ENCODE results near the gene CACNA2D4.
"Not testable (repeated sequence)": the region's sequence is repeated elsewhere in the genome, so short reads cannot be mapped to it uniquely, and the experiment has no call there.

Gene CACNA2D4

DNA sequence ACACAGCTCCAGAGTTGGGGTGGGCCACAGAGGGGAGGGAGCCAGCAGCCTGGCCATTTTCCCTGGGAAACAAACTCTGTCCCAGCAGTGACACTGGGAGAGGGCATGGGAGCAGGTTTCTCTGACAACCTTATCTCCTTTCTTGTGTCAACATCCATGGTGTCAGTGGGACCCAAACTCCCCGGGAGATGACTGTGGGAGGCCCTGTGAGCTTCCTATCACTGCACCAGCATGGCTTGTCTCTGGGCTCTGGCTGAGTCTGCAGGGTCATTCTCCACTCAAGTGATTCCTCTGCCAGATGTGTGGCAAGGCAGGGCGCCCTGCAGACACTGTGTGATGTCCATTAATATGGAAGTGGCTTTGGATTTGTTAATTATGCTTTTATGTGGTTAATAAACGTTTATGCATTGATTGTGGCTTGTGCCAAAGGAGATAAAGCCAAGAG is 88.0 kb downstream of the CACNA2D4 start:
- no peak for DNase-seq

DNA sequence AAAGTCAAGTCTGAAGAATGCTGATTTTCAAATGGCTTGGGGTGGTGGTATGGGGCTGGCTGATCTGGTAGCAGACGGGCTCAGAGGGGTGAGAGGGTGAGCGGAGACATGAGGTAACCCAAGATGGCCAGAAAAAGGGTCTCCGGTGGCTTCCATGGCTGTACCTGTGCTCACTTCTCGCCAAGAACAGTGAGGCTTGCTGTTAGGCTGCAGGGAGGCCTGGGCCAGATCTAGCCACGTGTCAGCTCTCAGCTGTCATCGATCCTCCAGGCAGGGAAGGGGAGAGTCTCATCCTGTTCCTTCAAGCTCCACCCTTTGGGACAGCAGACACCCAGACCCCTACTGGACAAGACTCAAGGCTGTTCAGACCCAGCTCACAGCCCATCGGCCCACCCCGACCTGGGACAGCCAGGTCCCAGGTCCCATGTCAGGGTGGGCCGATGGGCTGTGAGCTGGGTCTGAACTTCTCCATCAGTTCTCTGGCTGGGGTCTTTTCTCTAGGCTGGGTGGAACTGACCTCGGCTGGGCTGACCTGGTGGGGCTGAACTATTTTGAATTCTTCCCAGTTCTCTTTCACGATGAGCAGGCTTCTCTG is 89.0 kb downstream of the CACNA2D4 start:
- no peak for DNase-seq

DNA sequence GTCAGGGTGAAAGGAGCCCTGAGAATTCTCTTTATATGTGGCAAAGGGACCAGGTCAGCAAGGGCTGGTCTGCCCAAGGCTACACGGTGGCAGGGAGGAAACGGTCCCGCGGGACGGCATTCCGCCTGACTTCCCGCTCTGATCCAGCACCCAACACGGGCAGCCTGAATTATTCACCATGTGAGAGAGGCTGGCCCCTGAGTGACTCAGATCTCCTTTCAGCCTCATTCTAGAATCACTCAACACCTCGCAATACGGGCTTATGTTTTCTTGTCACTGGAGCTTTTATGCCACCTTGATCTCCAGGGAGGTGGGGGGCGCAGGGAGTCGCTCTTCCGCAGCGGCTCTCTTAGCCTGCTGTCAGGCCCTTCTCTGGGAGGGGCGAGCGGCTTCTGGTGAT is 89.6 kb downstream of the CACNA2D4 start:
- DNase-seq, result no peak

DNA sequence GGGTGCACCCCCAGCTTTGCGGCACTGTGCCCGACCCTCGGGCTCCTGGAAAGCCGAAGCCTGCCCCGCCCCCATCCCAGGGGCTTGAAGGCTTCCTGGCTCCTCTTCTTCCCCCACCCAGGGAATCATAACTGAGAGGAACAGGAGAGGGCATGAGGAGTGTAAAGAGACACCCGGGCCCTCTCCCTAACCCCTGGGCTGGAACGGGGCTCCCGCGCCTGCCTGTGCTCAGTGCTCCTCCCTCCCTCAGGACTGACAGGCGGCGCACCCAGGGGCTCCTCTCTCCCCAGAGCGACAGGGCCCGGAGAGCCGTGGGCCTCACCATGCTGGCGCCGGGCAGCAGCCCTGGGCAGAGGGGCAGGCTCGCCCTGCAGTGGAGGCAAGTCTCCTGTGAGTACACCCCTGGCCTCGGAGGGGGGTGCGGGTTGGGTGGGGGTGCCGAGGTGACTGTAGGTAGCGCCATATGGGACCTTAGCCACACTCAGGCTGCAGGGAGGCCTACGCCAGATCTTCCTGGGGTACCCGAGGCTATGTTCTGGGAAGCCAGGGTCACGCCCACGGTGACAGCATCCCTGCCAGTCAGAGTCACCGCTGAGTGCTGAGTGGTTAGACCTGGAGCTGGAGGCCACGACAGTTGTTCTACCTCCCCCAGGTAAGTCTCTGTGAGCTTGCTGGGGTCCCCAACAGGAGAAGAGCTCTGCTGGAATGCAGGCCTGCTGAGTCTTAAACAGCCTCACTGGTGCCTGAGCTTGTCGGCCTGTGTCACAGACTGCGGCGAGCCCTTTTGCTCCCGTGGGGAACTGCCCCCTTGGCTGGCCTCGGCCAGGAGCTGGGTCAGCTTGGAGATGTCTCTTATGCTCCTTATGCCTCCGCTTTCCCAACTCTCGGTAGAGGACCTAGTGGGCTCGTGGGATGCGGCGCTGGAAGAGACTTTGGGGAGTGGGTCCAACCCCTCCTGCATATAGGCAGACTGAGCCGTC is 90.3 kb downstream of the CACNA2D4 start:
- no peak for DNase-seq

DNA sequence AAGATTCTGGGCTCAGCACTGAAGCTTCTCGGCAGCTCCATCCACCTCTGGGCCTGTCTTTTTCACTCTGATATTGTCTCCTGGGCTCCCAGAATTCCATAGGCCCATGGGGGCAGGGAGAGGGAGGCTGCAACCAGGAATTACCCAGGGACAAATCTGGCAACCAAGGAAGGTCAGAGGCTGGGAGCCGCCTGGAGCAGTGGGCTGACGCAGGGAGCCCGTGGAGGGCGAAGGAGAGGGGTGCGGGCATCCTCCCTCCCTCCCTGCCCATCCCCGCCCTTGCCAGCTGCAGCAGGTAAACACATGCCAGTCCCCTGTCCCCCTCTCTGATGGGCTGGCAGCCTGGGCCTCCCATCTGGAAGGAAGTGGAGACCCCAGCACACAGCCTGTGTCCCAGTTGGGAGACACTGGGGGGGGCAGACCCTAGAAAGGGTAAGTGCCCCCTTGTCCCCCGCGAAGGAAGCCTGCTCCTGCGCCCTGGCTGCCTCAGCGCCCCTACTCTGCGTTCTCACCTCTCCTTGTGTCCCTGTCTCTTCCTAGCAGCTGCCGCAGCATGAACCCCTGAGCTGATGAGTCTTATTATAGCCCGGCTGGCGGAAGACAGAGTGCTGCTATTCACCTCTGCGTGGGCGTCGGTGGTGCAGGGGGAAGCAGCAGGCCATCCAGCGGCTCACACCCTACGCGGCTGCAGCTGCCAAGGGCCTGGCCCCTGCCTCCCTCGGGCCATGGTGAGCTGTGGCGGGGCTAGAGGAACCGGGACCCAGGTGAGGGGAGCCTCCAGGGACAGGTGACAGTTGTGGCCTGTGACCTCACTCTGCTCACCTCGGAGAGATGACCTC is 91.4 kb downstream of the CACNA2D4 start:
- DNase-seq, result no peak

DNA sequence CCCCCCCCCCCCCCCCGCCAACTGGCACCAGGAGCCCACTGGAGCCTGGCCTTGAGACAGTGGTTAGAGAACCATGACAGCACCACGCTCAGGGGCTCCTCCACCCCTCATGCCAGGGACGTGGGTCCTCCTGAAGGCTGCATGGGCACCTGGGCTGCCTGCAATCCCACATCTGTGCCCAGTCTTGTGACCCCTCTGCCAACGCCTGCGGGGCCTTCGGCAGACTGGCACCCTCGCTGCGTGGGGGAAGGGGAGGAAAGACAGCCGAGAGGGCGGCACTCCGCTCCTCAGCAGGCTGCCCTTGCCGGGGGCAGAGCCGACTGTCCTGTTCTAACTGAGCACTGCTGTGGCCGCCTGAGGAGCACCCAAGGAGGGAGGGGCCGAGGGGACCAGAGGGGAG is 92.1 kb downstream of the CACNA2D4 start:
- DNase-seq, result no peak

DNA sequence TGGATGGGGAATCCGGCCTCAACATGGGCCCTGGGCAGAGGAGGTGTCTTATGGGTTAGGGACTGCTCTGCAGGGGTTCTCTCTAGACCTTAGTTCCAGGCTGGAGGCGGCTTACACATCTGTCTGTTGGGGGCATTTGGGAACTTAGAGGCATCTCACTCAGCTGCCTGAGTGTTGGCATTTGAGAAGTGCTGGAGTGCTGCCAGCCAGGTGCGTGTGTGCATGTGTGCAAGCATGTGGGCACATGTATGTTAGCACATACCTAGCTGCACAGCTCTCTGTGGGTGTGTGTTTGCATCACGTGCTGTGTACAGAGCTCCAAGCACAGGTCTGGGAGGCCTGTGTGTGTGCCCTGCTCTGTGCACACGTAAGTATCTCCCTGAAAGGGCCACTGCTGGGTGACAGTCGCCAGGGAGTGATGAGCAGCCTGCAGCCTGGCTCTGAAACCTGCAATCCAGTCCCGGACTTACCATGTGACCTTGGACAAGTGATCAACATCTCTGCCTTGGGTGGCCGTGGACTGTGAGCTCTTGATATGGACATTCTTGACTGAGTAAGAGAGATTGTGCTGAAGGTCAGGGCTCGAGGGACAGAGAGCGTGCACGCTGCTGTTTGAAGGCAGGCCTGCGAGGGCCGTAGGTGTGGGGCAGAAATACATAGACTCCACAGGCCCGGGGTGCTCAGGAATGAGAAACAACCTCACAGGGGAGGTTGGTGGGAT is 92.9 kb downstream of the CACNA2D4 start:
- no peak for DNase-seq

DNA sequence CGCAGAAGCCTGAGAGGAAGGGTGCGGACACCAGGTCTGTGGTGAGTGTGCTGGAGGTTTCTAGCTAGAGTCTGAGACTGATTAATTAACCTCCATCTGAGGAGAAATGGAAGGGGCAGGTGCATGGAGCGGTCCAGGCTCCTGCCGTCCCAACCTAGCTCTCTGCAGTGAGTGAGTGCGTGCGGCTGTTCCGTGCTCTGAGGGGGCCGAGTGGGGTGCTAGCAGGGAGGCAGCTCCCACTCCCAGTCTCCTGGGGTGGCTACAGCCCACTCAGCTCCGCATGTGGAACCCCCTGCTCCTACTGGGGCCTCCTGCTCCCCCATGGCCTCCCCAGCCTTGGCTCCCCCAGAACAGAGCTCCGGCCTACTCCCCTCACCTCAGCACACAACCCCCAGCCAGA is 95.2 kb downstream of the CACNA2D4 start:
- DNase-seq, result no peak

DNA sequence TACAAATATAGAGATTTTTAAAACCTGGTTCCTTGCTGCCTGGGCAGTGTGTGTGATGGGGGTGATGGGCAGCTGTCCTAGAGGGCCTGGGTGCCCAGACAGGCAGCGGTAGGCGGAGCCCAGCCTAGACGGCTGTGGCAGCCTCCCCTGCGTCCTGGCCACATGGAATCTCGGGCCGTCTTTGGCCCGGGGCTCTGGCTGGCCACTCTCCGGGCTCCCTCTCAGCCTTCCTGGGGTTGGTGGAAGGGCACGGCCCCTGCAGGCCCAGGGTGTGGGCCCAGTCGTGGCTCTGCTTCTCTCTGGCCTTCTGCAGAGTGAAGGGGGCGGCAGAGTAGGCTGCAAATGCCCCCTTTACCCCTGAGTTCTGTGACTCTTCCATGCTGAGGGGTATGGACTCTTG is 95.8 kb downstream of the CACNA2D4 start:
- no peak for DNase-seq

DNA sequence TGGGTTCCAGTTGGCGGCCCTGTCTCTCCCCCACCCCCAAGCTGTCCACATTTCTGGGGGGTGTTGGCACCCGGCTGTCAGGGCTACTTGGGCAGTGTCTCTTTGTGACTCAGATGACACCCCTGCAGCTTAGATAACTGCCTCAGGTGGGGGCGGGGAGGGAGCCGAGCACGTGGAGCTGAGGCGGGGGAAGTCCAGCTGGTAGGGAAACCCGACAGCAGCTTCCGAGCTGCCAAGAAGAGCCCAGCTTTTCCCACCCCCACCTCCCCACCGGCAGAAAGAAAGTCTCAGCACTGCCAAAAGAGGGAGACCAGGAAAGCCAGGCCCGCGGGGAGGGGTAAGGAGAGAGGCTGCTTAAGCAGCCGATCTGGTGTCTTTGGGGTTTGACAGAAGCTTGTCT is 96.6 kb downstream of the CACNA2D4 start:
- no peak for DNase-seq

DNA sequence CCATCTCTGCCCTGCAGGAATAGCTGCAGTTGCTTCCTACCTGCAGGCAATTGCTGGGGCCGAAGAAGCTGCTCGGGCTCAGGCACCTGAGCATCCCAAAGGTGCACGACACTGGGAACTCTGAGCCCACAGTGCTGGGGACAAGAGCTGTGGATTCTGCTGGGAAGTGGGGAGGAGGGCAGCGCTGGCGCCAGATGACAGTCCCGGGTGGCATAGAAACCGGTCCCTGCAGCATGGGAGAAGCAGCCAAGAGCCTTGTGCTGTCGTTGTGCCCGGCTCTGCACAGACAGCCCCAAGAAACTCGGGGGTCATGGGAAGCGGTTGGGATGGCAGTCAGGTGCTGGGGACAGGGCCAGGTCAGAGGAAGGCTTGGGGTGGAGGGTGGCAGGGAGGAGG is 97.6 kb downstream of the CACNA2D4 start:
- no peak for DNase-seq

DNA sequence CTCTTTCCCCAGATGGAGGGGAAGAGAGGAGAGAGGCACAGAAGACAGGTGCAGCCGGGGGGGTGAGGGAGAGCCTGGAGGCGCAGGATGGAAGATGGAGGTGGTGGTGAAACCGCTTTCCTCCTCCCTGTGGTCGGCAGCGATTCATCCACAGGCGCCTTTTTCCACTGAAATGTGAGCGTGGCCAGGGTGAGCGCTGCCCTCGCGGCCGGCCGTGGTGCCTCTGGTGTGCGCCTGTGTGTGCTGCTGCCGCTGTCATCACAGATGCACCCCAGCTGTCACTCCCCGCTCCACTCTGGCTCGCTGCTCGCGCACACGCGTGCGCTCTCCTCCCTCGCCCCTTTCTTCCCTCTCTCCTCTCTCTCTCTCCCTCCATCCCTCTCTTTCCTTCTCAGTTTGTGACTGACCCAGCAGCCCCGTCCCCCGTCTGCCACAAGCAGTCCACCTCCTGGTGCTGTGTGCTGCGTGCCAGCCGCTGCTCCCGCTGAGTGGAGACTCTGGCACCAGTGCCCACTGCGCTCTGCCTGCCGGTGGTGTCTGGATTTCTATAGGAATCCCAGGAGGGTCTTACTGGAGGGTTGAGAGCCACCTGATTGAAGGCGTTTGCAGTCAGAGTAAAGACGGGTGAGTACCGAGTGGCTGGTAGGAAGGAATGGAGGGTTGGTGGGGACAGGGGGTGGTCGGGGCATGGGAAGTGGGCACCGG is 98.1 kb downstream of the CACNA2D4 start, which contains the start of gene LRTM2:
Gene LRTM2 (plus strand): TSS at position 375 of the 705 bp plus-strand sequence. CDS start 7,584 bp downstream, outside the sequence.
- DNase-seq, result no peak

DNA sequence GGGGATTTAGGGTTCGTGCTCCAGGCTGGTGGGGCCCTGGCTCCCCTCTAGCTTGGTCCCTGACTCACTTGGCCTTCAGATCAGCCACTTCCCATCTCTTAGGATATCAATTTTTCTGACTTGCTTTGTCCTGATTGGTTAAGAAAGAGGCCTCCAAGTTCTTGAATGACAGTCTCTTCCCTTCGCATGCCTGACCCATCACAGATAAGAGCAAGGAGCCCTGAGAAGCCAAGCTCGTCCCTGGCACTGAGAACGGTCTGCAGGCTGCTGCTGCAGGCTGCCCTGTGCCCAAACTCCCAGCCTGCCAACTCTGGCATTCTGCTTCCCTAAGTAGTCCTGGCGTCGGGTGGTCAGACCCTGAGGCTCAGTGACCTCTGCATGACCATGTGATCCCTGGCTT is 98.9 kb downstream of the CACNA2D4 start:
- DNase-seq, result no peak

DNA sequence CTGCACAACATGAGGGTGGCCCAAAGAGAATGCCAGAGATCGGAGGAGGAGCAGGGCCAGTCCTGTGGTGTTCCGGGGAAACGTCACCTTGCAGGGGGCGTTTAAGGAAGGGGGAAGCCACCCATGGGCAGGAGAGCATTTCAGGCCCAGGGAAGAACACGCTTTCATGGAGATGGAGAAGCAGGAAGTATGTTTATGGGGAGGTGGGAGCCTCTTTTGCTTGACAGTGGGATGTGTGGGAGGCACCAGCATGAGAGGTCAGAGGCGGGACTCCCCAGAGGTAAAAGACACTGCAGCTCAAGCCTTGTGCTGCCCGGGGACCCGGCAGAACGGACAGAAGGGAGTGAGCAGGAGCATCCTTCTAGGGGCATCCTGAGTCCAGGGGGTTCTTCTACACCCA is 99.4 kb downstream of the CACNA2D4 start:
- no peak for DNase-seq

DNA sequence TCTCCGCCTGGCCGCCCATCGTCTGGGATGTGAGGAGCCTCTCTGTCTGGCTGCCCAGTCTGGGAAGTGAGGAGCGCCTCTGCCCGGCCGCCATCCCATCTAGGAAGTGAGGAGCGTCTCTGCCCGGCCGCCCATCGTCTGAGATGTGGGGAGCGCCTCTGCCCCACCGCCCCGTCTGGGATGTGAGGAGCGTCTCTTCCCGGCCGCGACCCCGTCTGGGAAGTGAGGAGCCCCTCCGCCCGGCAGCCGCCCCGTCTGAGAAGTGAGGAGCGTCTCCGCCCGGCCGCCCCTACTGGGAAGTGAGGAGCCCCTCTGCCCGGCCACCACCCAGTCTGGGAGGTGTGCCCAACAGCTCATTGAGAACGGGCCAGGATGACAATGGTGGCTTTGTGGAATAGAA is 100.5 kb downstream of the CACNA2D4 start:
- not testable (repeated sequence) for DNase-seq

DNA sequence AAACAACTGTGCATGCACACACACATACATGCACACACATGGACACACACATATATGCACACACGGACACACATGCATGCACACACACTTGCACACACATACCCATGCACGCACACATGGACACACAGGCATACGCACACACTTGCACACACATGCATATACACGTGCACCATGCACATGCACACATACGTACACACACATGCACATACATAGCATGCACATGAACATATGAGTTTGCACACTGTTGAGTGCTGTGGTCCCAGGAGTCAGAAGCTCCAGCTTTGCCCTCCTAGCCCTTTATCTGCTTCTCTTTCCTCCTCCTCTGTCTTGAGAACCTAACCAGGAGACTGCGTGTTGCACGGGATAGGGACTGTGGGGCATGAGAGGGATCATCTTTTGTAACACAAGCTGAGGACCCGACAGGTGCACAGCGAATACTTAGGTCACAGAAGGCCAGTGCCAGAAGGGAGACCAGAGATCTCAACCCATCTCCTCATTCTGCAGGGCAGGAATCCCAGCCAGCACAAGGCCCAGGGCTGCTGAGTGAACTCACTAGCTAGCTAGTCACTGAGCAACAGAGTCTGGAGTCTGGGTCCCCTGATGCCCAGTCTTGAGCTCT is 101.6 kb downstream of the CACNA2D4 start:
- no peak for DNase-seq

DNA sequence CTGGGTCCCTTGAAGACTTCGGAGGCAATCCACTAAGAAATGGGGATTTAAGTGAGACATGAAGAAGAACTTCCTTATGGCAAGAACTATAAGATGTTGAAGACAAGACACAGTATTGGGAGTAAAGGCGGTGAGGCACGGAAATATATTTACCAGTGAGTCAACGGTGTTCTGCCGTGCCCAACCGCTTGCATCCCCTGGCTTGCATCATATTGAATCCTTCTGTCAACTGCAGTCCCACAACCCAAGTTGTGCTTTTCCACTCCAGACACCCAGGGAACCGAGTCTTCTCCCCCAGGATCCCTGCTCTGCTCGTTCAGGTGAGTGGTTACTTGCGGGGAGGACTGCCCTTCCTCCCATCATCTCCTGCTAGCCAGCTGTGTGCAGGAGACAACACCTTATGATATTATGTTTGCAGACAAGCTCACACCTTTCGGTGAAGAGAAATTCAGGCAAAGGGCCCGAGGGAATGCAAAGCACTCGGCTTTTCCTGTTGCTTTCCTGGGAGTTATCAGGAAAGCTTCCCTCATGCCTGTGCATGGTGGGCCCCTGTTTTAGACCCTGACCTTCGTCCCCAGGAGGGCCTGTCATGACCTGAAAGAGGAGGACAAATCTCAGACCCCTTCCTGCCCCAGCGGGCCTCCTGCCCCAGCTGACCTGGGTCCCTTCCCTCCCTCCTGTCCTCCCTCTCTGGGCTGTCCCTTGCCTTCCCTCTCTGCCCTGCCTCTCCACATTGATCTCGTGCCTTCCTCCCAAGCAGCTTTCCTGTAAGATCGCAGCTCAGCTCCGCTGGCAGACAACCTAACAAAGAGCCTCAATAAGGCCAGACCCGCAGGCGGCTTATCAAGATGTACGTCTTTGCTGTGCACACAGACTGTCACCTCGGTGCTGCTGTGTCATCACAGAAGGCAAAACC is 102.4 kb downstream of the CACNA2D4 start:
- DNase-seq, result no peak

DNA sequence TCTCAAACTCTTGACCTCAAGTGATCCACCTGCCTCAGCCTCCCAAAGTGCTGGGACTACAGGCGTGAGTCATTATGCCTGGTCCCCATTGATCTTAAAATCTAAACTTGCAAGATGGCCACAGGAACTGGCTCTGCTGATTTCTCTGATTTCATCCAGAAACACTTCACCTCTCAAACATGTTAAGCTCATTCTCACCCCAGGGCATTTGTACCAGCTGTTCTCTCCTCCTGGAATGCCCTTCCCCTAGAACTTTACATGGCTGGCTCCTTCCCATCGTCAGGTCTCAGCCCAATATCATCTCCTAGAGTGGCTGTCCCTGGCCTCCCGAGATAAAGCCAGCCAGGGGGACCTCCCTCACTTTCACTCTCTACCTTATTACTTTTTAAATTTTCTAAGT is 103.3 kb downstream of the CACNA2D4 start:
- no peak for DNase-seq

DNA sequence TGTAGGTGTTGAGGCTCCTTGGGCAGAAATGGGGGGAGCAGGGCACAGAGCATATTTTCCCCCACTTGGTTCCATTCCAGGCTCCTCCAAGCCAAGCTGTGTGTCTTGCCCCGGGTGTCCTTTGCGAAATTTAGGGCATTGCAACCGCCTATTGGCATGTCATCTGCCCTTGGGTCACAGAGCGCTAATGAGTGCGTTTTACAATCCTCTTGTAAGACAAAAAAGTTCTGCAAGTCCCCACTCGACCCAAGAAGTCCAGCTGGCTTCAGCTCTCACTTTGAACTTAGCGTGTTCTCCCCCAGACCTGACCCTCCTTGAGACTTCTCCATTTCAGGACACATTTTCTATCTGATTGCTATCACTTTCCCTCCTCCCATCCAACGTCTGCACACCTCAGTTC is 104.2 kb downstream of the CACNA2D4 start:
- DNase-seq, result no peak

DNA sequence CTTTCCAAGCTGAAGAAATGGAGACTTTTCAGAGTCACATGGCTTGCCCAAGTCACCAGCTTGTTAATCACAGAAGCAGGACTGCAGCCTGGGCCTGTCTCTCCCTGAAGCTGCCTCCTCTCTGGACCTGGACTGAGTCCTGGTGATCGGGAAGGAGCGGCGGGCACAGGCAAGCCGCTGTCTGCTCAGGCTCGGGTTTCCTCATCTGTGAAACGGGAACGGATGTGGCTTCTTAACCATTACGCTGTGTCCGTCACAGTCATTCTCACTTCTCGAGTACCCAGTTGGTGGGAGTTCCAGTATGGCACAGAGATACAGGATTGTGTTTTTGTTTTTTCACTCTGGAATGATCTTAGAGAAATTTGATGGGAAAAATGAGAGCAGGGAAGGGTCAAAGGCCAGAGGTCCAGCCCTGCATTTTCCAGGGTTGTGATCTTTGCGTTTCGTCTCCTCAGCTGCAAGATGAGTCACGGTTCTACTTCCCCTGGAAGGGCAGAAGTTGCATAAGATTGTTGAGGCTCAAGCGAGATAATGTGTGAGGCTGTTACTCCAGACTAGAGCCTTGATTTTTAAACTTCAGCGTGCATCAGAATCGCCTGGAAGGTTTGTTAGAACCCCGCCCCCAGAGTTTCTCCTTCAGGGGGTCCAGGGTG is 105.7 kb downstream of the CACNA2D4 start:
- DNase-seq, result no peak

Data from activated gamma-delta T cell (primary cell).